ENCODE measurements around the gene SASS6.

Gene SASS6

DNA sequence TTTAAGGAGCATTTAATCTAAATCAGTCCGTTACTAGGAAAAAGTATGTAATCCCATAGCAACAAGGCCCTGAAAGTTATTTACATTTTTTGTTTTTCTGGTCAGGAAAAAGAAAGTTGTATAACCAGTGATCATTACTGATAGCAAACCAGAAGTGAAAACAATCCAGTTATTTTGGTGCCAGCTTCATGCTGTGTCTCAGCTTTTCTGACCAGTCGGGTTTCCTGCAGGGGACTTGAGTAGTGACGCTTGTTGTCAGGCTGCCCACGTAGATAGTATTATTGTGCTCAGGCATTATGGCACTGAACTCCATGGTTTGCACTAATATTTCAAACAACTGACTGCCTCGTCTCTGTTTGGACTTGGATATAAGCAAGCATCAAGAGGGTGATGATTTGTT, 55.2 kb downstream of the SASS6 start:
- Histone ChIP-seq H3K9ac (ENCODE audit: low read depth, low read length) (no peak overlapping the region), H3K9me3 (ENCODE audit: control insufficient read depth, insufficient read depth, low read length) (no peaks in the 10 kb centered on the region), H3K4me1 (ENCODE audit: insufficient read depth, low read length) (no peaks in the 10 kb centered on the region), H3K36me3 (ENCODE audit: insufficient read depth, low read length) (peaks cover 11% of the 10 kb centered on the region)

DNA sequence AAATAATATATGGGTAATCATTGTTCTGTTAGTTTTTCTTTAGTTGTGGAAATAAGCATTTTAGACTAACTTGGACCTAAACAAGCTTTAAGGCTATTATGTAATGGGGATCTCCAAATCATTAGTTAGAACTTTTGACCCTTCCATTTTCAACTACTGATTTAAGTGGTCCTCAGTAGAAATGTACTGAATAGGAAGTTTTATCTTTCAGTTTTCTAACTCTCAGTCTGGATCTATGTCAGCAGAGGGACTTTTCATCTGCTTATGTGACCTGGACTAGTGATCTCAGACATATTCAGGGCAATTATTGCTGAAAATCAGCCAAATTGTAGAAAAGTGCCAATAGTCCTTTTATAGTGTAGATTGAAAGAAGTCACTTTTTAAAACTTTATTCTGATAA, 56.0 kb downstream of the SASS6 start:
- Histone ChIP-seq H3K36me3 (ENCODE audit: insufficient read depth, low read length) (peaks cover 11% of the 10 kb centered on the region), H3K9me3 (ENCODE audit: control insufficient read depth, insufficient read depth, low read length) (no peaks in the 10 kb centered on the region), H3K9ac (ENCODE audit: low read depth, low read length) (no peak overlapping the region), H3K4me1 (ENCODE audit: insufficient read depth, low read length) (no peaks in the 10 kb centered on the region)

DNA sequence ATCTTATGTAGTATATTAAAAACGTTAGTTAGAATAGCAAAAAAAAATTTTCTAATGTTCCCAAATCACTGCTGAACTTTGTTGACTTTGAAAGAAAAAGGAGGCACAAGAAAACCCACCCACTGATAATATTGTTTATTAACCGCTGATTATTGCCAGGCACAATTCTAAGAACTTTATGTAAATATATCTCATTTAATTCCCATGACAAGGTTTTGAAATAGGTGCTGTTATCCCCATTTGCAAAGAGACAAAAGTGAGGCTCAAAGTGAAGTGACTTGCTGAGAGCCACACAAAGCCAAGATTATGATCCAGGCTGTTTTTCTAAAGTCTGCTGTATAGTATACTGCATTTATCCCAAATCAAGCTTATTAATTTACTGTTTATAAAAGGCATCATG, 56.4 kb downstream of the SASS6 start:
- Histone ChIP-seq H3K9me3 (ENCODE audit: control insufficient read depth, insufficient read depth, low read length) (no peaks in the 10 kb centered on the region), H3K9ac (ENCODE audit: low read depth, low read length) (no peak overlapping the region), H3K4me1 (ENCODE audit: insufficient read depth, low read length) (no peaks in the 10 kb centered on the region), H3K36me3 (ENCODE audit: insufficient read depth, low read length) (peaks cover 11% of the 10 kb centered on the region)

GRCh38 chr1:100075773-100076172, 57.0 kb downstream of the SASS6 start:
- H3K36me3 ChIP-seq (ENCODE audit: insufficient read depth, low read length), result peaks cover 11% of the 10 kb centered on the region

GRCh38 chr1:100074604-100075395, 57.9 kb downstream of the SASS6 start:
- Histone ChIP-seq H3K36me3 (ENCODE audit: insufficient read depth, low read length) (peaks cover 17% of the 10 kb centered on the region), H3K9me3 (ENCODE audit: control insufficient read depth, insufficient read depth, low read length) (no peaks in the 10 kb centered on the region), H3K4me1 (ENCODE audit: insufficient read depth, low read length) (no peaks in the 10 kb centered on the region), H3K9ac (ENCODE audit: low read depth, low read length) (no peak overlapping the region)

More at GRCh38 chr1:100075773-100076172, 57.0 kb downstream of the SASS6 start:
- Histone ChIP-seq H3K4me1 (ENCODE audit: insufficient read depth, low read length) (no peaks in the 10 kb centered on the region), H3K9me3 (ENCODE audit: control insufficient read depth, insufficient read depth, low read length) (no peaks in the 10 kb centered on the region), H3K9ac (ENCODE audit: low read depth, low read length) (no peak overlapping the region)

DNA sequence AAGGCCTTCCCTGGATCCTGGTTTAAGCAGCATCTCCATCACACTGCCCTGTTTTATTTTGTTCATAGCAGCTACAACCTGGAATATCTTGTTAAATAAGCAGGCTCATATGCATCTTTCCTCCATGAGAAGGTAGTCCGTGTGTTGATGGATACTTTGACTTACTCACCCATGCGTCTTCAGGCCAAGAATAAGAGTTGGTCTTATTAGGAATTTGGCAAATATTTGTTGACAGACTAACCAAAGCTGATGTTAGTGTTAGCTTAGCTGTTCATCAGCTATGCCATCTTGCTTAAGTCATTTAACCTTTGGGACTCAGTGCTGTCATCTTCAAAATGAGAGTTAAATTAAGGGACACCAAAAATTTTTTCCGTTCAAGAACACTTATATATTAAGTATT, 59.2 kb downstream of the SASS6 start:
- no peak overlapping the region for H3K9ac ChIP-seq (ENCODE audit: low read depth, low read length)
- H3K9me3 ChIP-seq (ENCODE audit: control insufficient read depth, insufficient read depth, low read length), result no peaks in the 10 kb centered on the region
- H3K4me1 ChIP-seq (ENCODE audit: insufficient read depth, low read length), result no peaks in the 10 kb centered on the region
- H3K36me3 ChIP-seq (ENCODE audit: insufficient read depth, low read length), result peaks cover 19% of the 10 kb centered on the region

DNA sequence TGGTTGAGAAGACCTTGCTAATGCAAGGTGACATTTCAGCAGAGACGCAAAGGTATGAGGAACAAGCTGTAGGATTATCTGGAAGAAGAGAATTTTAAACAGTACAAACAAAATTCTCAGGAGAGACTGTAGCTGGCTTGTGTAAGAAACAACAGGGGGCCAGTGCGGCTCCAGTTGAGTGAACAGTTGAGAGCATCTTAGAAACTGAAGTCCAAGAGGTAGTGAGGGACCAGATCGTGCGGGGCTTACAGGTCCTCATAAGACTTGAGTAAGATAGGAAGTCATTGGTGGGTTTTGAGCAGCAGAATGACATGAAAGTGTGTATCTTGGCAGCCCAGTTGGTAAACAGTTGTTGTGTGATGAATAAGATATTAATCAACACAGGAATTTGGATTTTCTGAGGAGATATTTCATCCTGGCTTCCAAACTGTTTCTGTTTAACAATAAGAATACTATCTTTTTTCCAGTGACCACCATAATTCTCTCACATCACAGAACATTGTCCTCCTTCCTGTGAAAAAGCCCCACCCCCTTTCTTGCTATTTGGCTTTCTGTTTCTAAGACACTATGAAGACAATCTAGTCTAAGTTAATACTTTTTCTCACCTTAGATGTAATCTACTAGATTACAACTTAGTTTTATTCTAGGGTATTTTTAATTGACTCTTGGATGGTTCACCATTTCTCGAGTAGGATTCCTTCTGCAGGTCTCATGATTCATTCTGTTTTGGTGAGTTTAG, 62.4 kb downstream of the SASS6 start:
- H3K9me3 ChIP-seq (ENCODE audit: control insufficient read depth, insufficient read depth, low read length), result no peaks in the 10 kb centered on the region
- no peak overlapping the region for H3K9ac ChIP-seq (ENCODE audit: low read depth, low read length)
- H3K4me1 ChIP-seq (ENCODE audit: insufficient read depth, low read length), result no peaks in the 10 kb centered on the region
- H3K36me3 ChIP-seq (ENCODE audit: insufficient read depth, low read length), result peaks cover 15% of the 10 kb centered on the region

DNA sequence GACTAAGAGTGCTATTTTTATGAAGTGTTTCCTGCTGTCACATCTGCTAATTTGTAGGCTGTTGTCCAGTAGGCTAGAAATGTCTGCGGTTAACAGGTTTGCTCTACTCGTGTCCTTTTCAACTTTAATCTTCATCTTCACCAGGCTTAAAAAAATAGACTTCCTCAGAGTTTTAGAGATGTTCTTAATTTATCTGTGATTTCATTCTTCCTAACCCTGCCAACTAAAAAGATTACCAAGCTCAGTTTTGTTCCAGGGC, 66.8 kb downstream of the SASS6 start:
- peaks cover 18% of the 10 kb centered on the region for H3K36me3 ChIP-seq (ENCODE audit: insufficient read depth, low read length)
- H3K9me3 ChIP-seq (ENCODE audit: control insufficient read depth, insufficient read depth, low read length), result no peaks in the 10 kb centered on the region
- H3K9ac ChIP-seq (ENCODE audit: low read depth, low read length), result no peak overlapping the region
- H3K4me1 ChIP-seq (ENCODE audit: insufficient read depth, low read length), result no peaks in the 10 kb centered on the region

DNA sequence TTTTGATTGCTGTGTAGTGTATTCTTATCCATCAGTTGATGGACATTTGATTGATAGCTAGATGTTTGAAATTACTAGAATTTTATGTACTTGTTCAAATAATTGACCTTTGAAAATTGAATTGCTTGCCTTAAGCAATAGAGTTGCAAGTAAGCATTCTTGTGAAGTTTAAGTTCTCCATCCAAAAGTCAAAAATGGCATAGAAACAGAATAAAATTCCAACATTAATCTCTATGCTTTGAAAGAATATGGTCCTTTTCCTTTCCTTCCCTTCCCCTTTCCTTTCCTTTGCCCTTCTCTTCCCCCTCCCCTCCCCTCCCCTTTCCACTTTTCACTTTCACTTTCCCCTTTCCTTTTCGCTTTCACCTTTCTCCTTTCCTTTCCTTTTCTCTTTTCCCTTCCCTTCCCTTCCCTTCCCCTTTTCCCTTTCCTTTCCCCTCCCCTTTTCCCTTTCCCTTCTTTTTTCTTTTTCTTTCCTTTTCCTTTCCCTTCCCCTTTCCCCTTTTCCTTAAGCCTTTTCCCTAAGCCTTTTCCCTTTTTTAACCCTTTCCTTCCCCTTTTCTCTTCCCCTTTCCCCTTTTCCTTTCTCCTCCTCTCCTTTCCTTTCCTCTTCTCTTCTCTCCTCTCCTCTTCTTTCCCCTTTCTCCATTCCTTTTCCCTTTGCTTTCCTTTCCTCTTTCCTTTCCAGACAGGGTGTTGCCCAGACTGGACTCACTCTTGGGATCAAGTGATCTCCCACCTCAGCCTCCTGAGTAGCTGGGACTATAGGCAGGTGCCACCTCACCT, 67.4 kb downstream of the SASS6 start:
- Histone ChIP-seq H3K9me3 (ENCODE audit: control insufficient read depth, insufficient read depth, low read length) (no peaks in the 10 kb centered on the region), H3K9ac (ENCODE audit: low read depth, low read length) (no peak overlapping the region), H3K4me1 (ENCODE audit: insufficient read depth, low read length) (no peaks in the 10 kb centered on the region), H3K36me3 (ENCODE audit: insufficient read depth, low read length) (peaks cover 23% of the 10 kb centered on the region)

- Histone ChIP-seq H3K36me3 (ENCODE audit: insufficient read depth, low read length) (peaks cover 14% of the 10 kb centered on the region), H3K9ac (ENCODE audit: low read depth, low read length) (no peak overlapping the region), H3K9me3 (ENCODE audit: control insufficient read depth, insufficient read depth, low read length) (no peaks in the 10 kb centered on the region), H3K4me1 (ENCODE audit: insufficient read depth, low read length) (no peaks in the 10 kb centered on the region)
Observed at GRCh38 chr1:100061681-100062080, 71.0 kb downstream of the SASS6 start.

DNA sequence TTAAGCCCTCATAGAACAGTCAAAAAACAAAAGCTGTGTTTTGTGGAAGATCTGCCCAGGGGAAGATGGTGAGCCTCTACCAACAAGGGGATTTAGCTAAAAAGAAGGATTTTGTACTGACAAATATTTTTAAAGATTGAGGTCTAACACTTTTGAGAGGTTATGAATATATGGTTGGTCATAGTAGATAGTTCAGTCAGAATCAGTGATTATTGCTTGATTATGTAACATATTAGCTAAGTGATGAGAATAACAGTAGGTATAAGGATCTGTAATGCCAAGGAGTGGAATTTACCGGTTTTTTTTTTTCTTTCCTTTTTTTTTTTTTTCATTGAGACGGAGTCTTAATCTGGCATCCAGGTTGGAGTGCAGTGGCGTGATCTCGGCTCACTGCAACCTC, 79.0 kb downstream of the SASS6 start:
- peaks cover 7% of the 10 kb centered on the region for H3K4me1 ChIP-seq (ENCODE audit: insufficient read depth, low read length)
- H3K9ac ChIP-seq (ENCODE audit: low read depth, low read length), result no peak overlapping the region
- H3K9me3 ChIP-seq (ENCODE audit: control insufficient read depth, insufficient read depth, low read length), result no peaks in the 10 kb centered on the region
- H3K36me3 ChIP-seq (ENCODE audit: insufficient read depth, low read length), result no peaks in the 10 kb centered on the region

- Histone ChIP-seq H3K4me1 (ENCODE audit: insufficient read depth, low read length) (peaks cover 10% of the 10 kb centered on the region), H3K9me3 (ENCODE audit: control insufficient read depth, insufficient read depth, low read length) (no peaks in the 10 kb centered on the region), H3K9ac (ENCODE audit: low read depth, low read length) (no peak overlapping the region), H3K36me3 (ENCODE audit: insufficient read depth, low read length) (no peaks in the 10 kb centered on the region)
Observed at GRCh38 chr1:100053119-100053518, 79.6 kb downstream of the SASS6 start.

- Histone ChIP-seq H3K4me1 (ENCODE audit: insufficient read depth, low read length) (peaks cover 13% of the 10 kb centered on the region), H3K9me3 (ENCODE audit: control insufficient read depth, insufficient read depth, low read length) (no peaks in the 10 kb centered on the region), H3K36me3 (ENCODE audit: insufficient read depth, low read length) (no peaks in the 10 kb centered on the region), H3K9ac (ENCODE audit: low read depth, low read length) (no peak overlapping the region)
Observed at GRCh38 chr1:100051893-100052292, 80.8 kb downstream of the SASS6 start.

GRCh38 chr1:100051401-100051800, 81.3 kb downstream of the SASS6 start:
- H3K36me3 ChIP-seq (ENCODE audit: insufficient read depth, low read length), result no peaks in the 10 kb centered on the region
- H3K9ac ChIP-seq (ENCODE audit: low read depth, low read length), result no peak overlapping the region
- no peaks in the 10 kb centered on the region for H3K9me3 ChIP-seq (ENCODE audit: control insufficient read depth, insufficient read depth, low read length)
- H3K4me1 ChIP-seq (ENCODE audit: insufficient read depth, low read length), result peaks cover 17% of the 10 kb centered on the region

DNA sequence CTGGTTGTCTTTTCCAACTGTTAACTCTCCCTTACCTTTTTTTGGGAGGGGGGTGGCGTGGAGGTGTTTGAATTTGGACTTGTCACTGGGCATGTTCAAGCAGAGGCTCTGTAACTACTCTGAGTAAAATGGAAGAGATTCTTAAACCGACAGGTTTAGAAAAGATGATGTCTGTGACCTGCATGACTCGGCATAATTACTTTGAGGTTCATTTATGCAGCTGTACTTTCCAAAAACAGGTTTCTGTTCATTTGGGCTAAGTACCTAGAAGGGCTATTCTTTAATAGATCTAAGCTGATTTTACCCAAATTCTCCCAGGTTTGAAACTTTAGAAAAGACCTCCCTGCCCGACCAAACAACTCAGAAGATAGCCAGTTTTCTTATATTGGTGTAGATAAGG, 82.6 kb downstream of the SASS6 start:
- Histone ChIP-seq H3K4me1 (ENCODE audit: insufficient read depth, low read length) (peaks cover 17% of the 10 kb centered on the region), H3K36me3 (ENCODE audit: insufficient read depth, low read length) (no peaks in the 10 kb centered on the region), H3K9ac (ENCODE audit: low read depth, low read length) (no peak overlapping the region), H3K9me3 (ENCODE audit: control insufficient read depth, insufficient read depth, low read length) (no peaks in the 10 kb centered on the region)
